GM23338 (cell line): Measurements from ENCODE around the gene GPT2. TPM values are rescaled to one million over a fixed set of nuclear protein-coding genes. Genes with fewer than 3 reads are reported as not detected.

Experiments used
- ATAC-seq: fragments of 200-7000 bp; cut with Tn5 transposase; 3 replicates; pipeline ENCODE4 v1.9.1; 2020
- DNase-seq: peaks from one replicate; pipeline ENCODE4 v3.0.0-alpha.2; 2015; ENCODE audit warnings: low spot score
- H2AFZ ChIP-seq: fragments of 200-600 bp; sonication (generic); 2 replicates; pipeline ENCODE4 v1.8.0; 2016; ENCODE audit warnings: antibody characterized with exemption, mild to moderate bottlenecking, moderate library complexity
- H3F3A ChIP-seq: fragments of 200-600 bp; sonication (generic); replicated peaks from 2 replicates; pipeline ENCODE4 v1.8.0; 2017; ENCODE audit warnings: antibody characterized with exemption, mixed run types, low read depth
- H3K27ac ChIP-seq: fragments of 200-600 bp; sonication (generic); 2 replicates; pipeline ENCODE4 v1.6.1; 2016; ENCODE audit warnings: low read depth
- H3K27me3 ChIP-seq: fragments of 200-600 bp; sonication (generic); 2 replicates; pipeline ENCODE4 v1.8.0; 2016; ENCODE audit warnings: mild to moderate bottlenecking, mixed run types, moderate library complexity; ENCODE audit not compliant: insufficient read depth
- H3K36me3 ChIP-seq: fragments of 200-600 bp; sonication (generic); 2 replicates; pipeline ENCODE4 v1.8.0; 2016; ENCODE audit warnings: mild to moderate bottlenecking; ENCODE audit not compliant: insufficient read depth
- H3K4me1 ChIP-seq: fragments of 200-600 bp; sonication (generic); 2 replicates; pipeline ENCODE4 v1.8.0; 2016; ENCODE audit warnings: mild to moderate bottlenecking, moderate library complexity; ENCODE audit not compliant: insufficient read depth
- H3K4me2 ChIP-seq: fragments of 200-600 bp; sonication (generic); 2 replicates; pipeline ENCODE4 v1.7.1; 2017; ENCODE audit warnings: mixed run types
- H3K4me3 ChIP-seq: fragments of 200-600 bp; sonication (generic); 2 replicates; pipeline ENCODE4 v1.6.1; 2016; ENCODE audit warnings: mixed run types
- H3K79me2 ChIP-seq: fragments of 200-600 bp; sonication (generic); replicated peaks from 2 replicates; pipeline ENCODE4 v1.8.0; 2017; ENCODE audit warnings: mild to moderate bottlenecking; ENCODE audit not compliant: insufficient read depth
- H3K9me2 ChIP-seq: fragments of 200-600 bp; sonication (generic); 2 replicates; pipeline ENCODE4 v1.8.0; 2017; ENCODE audit not compliant: insufficient read depth
- H4K20me1 ChIP-seq: fragments of 200-600 bp; sonication (generic); replicated peaks from 2 replicates; pipeline ENCODE4 v1.8.0; 2017; ENCODE audit warnings: mild to moderate bottlenecking; ENCODE audit not compliant: insufficient read depth
- H3K27ac Mint-ChIP-seq: 2 replicates; pipeline ENCODE4 v1.8.0; 2020; ENCODE audit warnings: inconsistent platforms, mild to moderate bottlenecking, moderate library complexity, mixed read lengths
- H3K27me3 Mint-ChIP-seq: 3 replicates; pipeline ENCODE4 v1.8.0; 2022; ENCODE audit warnings: low read depth, mild to moderate bottlenecking, moderate library complexity, mixed read lengths, inconsistent platforms; ENCODE audit not compliant: insufficient read depth, poor library complexity
- H3K36me3 Mint-ChIP-seq: 3 replicates; pipeline ENCODE4 v1.8.0; 2021; ENCODE audit warnings: low read depth, mild to moderate bottlenecking, inconsistent platforms, moderate library complexity, mixed read lengths
- H3K4me1 Mint-ChIP-seq: 3 replicates; pipeline ENCODE4 v1.8.0; 2020; ENCODE audit warnings: mild to moderate bottlenecking, inconsistent platforms, mixed read lengths
- H3K4me3 Mint-ChIP-seq: 3 replicates; pipeline ENCODE4 v1.8.0; 2021; ENCODE audit warnings: moderate library complexity, mild to moderate bottlenecking, inconsistent platforms, mixed read lengths
- H3K9me3 Mint-ChIP-seq: 3 replicates; pipeline ENCODE4 v1.8.0; 2020; ENCODE audit warnings: moderate library complexity, mild to moderate bottlenecking, inconsistent platforms, mixed read lengths
- CREB1 ChIP-seq: fragments of 250-450 bp; sonication (Bioruptor Pico); IDR thresholded peaks from 2 replicates; pipeline ENCODE4 v1.5.0; 2020; ENCODE audit warnings: low read depth, mild to moderate bottlenecking, moderate library complexity
- EZH2 ChIP-seq: fragments of 200-600 bp; sonication (generic); IDR thresholded peaks from one replicate; pipeline ENCODE4 v1.8.0; 2017; ENCODE audit warnings: antibody characterized with exemption, mild to moderate bottlenecking, low read depth; ENCODE audit not compliant: unreplicated experiment
- EZH2phosphoT487 ChIP-seq: fragments of 200-600 bp; sonication (generic); IDR thresholded peaks from one replicate; pipeline ENCODE4 v1.8.1; 2018; ENCODE audit warnings: antibody characterized with exemption; ENCODE audit not compliant: unreplicated experiment
- JUNB ChIP-seq: IDR thresholded peaks from one replicate; pipeline ENCODE4 v1.6.1; 2016; ENCODE audit warnings: antibody characterized with exemption; ENCODE audit not compliant: unreplicated experiment
- NANOG ChIP-seq: IDR thresholded peaks from 2 replicates; pipeline ENCODE4 v1.6.1; 2016; ENCODE audit warnings: antibody characterized with exemption, borderline replicate concordance
- POLR2AphosphoS5 ChIP-seq: IDR thresholded peaks from 2 replicates; pipeline ENCODE4 v1.6.1; 2016; ENCODE audit warnings: antibody characterized with exemption, low read depth
- REST ChIP-seq: IDR thresholded peaks from one replicate; pipeline ENCODE4 v1.6.1; 2018; ENCODE audit warnings: antibody characterized with exemption; ENCODE audit not compliant: unreplicated experiment
- STAT1 ChIP-seq: IDR thresholded peaks from one replicate; pipeline ENCODE4 v1.6.1; 2016; ENCODE audit warnings: antibody characterized with exemption; ENCODE audit not compliant: unreplicated experiment
- ZNF114 ChIP-seq: fragments of 250-450 bp; sonication (Bioruptor Pico); IDR thresholded peaks from 2 replicates; pipeline ENCODE4 v1.5.0; 2020; ENCODE audit warnings: mild to moderate bottlenecking, moderate library complexity
- ZNF331 ChIP-seq: fragments of 250-450 bp; sonication (Bioruptor Pico); IDR thresholded peaks from 2 replicates; pipeline ENCODE4 v1.5.0; 2020; ENCODE audit warnings: low read depth, mild to moderate bottlenecking, moderate library complexity
- ZNF462 ChIP-seq: fragments of 250-450 bp; sonication (Bioruptor Pico); IDR thresholded peaks from 2 replicates; pipeline ENCODE4 v1.5.0; 2020; ENCODE audit warnings: mild to moderate bottlenecking, moderate library complexity
- polyA plus RNA-seq: library from polyadenylated mRNA; unstranded; fragments of >200 nt; fragmentation: Nextera tagmentation; extraction: Ambion mirVana; gene quantifications from 2 replicates; pipeline ENCODE4 v1.2.1, GENCODE V29; 2016
- total RNA-seq: library from RNA; depleted of rRNA; stranded (reverse); fragments of >200 nt; shearing (Covaris generic); gene quantifications from 2 replicates; pipeline ENCODE4 v1.2.3, GENCODE V29; 2014
- TF ChIP-seq, protein P1 (sequence below): IDR thresholded peaks from 2 replicates; pipeline ENCODE4 v1.6.1; 2016; ENCODE audit warnings: antibody characterized with exemption
- TF ChIP-seq, protein P2 (sequence below), 2 experiments: fragments of 200-600 bp in 1 of 2; sonication (generic) in 1 of 2; conservative IDR thresholded peaks; 2 replicates each; pipeline versions ENCODE4 v1.5.1 to v1.6.1; 2016 to 2017; ENCODE audit warnings: antibody characterized with exemption in 2 of 2, low read depth in 2 of 2, mild to moderate bottlenecking in 2 of 2, moderate library complexity in 1 of 2

Gene GPT2
- total and polyA plus RNA-seq, 2 experiments from 2014 or later, result 48.5 to 81.0 TPM

- no peaks in the 10 kb centered on the region for H3K4me1 ChIP-seq
- H3K27ac ChIP-seq, result no peak overlapping the region
- H3K9me3 Mint-ChIP-seq, result no peaks in the 10 kb centered on the region
- H3K36me3 ChIP-seq, result no peaks in the 10 kb centered on the region
- TF ChIP-seq, protein P1, sequence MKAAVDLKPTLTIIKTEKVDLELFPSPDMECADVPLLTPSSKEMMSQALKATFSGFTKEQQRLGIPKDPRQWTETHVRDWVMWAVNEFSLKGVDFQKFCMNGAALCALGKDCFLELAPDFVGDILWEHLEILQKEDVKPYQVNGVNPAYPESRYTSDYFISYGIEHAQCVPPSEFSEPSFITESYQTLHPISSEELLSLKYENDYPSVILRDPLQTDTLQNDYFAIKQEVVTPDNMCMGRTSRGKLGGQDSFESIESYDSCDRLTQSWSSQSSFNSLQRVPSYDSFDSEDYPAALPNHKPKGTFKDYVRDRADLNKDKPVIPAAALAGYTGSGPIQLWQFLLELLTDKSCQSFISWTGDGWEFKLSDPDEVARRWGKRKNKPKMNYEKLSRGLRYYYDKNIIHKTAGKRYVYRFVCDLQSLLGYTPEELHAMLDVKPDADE, result no peak
- TF ChIP-seq JUNB (no peak), EZH2 (no peak), REST (no peak), POLR2AphosphoS5 (no peak), NANOG (no peak), EZH2phosphoT487 (no peak), ZNF462 (CRISPR knock-in tag) (no peak), STAT1 (no peak), ZNF331 (CRISPR knock-in tag) (no peak), ZNF114 (CRISPR knock-in tag) (no peak), CREB1 (CRISPR knock-in tag) (no peak)
- TF ChIP-seq, protein P2, sequence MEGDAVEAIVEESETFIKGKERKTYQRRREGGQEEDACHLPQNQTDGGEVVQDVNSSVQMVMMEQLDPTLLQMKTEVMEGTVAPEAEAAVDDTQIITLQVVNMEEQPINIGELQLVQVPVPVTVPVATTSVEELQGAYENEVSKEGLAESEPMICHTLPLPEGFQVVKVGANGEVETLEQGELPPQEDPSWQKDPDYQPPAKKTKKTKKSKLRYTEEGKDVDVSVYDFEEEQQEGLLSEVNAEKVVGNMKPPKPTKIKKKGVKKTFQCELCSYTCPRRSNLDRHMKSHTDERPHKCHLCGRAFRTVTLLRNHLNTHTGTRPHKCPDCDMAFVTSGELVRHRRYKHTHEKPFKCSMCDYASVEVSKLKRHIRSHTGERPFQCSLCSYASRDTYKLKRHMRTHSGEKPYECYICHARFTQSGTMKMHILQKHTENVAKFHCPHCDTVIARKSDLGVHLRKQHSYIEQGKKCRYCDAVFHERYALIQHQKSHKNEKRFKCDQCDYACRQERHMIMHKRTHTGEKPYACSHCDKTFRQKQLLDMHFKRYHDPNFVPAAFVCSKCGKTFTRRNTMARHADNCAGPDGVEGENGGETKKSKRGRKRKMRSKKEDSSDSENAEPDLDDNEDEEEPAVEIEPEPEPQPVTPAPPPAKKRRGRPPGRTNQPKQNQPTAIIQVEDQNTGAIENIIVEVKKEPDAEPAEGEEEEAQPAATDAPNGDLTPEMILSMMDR (conservative IDR thresholded peaks at IDR 0.05; ENCODE audit: low read depth in 2 of 2), result no peak
- H3K4me3 ChIP-seq, result no peak overlapping the region
- H3K9me2 ChIP-seq, result no peaks in the 10 kb centered on the region
- DNase-seq, result no peak
- H3K79me2 ChIP-seq, result no peaks in the 10 kb centered on the region
- no peaks in the 10 kb centered on the region for H3K27me3 Mint-ChIP-seq
- H2AFZ ChIP-seq, result no peak overlapping the region
- no peak overlapping the region for H3K4me3 Mint-ChIP-seq
- no peaks in the 10 kb centered on the region for H3K27me3 ChIP-seq
- no peak overlapping the region for H3K4me2 ChIP-seq
- H3K36me3 Mint-ChIP-seq, result no peaks in the 10 kb centered on the region
- ATAC-seq, result no peak
- H3K27ac Mint-ChIP-seq, result no peak overlapping the region
- no peaks in the 10 kb centered on the region for H4K20me1 ChIP-seq
- no peaks in the 10 kb centered on the region for H3F3A ChIP-seq
- H3K4me1 Mint-ChIP-seq, result peaks cover 24% of the 10 kb centered on the region
Measured at GRCh38 chr16:46854846-46855245, 29.3 kb upstream of the GPT2 start.
